ENCODE results near the gene SLC29A2. TPM values are rescaled to one million over a fixed set of nuclear protein-coding genes. Genes with fewer than 3 reads are reported as not detected.
"Not testable (repeated sequence)": the region's sequence is repeated elsewhere in the genome, so short reads cannot be mapped to it uniquely, and the experiment has no call there.

SLC29A2 gene
- total RNA-seq, 1 donor from 2014 or later = 17.4 TPM

DNA sequence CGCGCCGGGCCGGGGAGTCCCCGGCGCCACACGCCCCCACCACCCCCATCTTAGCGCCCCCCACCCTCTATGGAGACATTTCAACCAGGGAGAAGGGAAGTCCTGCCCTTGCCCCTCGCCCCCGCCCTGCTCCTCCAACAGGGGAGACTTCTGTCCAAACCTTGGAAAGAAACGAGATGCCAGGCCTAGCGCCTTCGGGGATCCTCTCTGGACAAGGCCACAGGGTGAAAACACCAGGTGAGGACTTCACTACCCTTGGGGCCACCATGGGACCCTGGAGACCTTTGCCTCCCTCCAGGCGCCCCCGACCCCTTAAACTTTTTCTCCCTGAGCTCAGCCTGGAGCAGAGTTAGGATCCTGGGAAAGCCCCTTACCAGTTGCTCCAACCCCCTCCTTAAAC, 37.7 kb upstream of the SLC29A2 start:
- peaks cover 8% of the 10 kb centered on the region for H3K4me1 Mint-ChIP-seq
- H3K27ac Mint-ChIP-seq = no peak overlapping the region
- H3K36me3 Mint-ChIP-seq (ENCODE audit: low read depth) = no peaks in the 10 kb centered on the region
- no peak overlapping the region for H3K4me3 Mint-ChIP-seq
- H3K27me3 Mint-ChIP-seq = peaks cover 18% of the 10 kb centered on the region
- no peaks in the 10 kb centered on the region for H3K9me3 Mint-ChIP-seq
- no peak for DNase-seq
- intact Hi-C loops (cut with micrococcal nuclease) = loop anchor here (2.0 kb wide), 2 partner anchors 30 to 70 kb away; partner anchors contain the start of gene MRPL11

DNA sequence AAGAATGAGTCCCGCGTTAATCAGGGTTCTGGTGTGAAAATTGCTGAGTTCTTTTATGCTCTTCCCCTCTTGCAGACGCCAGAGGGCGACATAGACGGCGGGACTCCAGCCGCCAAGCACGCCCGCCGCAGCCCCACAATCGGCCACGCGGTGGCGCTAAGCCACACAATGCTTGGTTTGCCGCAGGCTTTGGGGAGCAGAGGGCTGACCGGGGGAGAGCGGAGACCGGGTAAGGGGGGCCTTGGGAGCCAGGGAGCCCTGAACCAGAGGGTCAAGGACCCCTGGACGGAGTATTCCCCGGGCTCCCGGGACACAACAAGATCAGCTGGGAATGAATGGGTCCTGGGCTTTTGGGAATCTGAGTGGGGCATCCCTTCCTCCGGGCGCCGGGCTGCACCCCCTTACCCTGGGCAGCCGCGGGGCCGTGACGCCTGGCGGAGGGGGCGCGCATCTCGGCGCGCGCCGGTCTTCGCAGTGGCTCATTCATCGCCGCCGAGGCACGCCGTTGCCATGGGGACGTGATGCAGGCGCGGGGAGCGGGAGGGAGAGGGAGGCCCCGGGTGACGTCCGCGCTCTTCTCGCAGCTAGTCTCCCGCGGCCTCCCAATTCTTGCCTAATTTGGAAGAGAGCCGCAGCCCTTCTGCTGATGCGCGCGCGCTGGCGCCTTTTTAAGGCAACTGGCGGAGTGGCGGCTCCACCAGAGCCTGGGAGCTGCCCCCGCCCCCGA, 37.1 kb upstream of the SLC29A2 start:
- Mint-ChIP-seq H3K27ac (peak overlapping the region; percentile 74), H3K4me1 (peaks cover 8% of the 10 kb centered on the region), H3K27me3 (peaks cover 18% of the 10 kb centered on the region), H3K9me3 (no peaks in the 10 kb centered on the region), H3K36me3 (ENCODE audit: low read depth) (no peaks in the 10 kb centered on the region), H3K4me3 (peak overlapping the region; percentile 88)
- intact Hi-C loops (cut with micrococcal nuclease) = loop anchor here (1.0 to 2.0 kb wide), 5 partner anchors 13 to 270 kb away; partner anchors contain the start of genes MRPL11 and NPAS4
- DNase-seq = peak; percentile 98

DNA sequence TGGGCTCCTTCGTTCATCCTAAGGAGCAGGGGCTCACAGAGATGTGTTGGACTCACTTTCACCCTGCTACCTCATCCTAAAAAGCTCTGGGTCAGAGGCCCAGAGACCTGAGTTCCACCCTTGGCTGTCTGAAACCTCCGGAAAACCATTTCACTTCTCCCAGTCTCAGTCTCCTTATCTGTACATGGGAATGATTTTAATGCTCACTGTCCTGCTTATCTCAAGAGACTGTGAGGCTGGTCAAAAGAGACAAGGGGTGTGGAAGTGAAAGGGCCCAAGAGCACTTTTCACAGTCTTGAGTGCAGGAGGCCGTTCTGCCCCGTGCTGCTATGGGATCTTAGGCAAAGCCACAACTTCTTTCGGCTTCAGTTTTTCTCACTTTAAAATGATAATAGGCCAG, 36.1 kb upstream of the SLC29A2 start:
- Mint-ChIP-seq H3K4me1 (peaks cover 8% of the 10 kb centered on the region), H3K27me3 (peaks cover 18% of the 10 kb centered on the region), H3K36me3 (ENCODE audit: low read depth) (no peaks in the 10 kb centered on the region), H3K27ac (no peak overlapping the region), H3K9me3 (no peaks in the 10 kb centered on the region), H3K4me3 (no peak overlapping the region)
- no peak for DNase-seq
- intact Hi-C loops (cut with micrococcal nuclease) = loop anchor here (1.0 to 2.0 kb wide), 5 partner anchors 14 to 271 kb away; partner anchors contain the start of genes MRPL11 and NPAS4

DNA sequence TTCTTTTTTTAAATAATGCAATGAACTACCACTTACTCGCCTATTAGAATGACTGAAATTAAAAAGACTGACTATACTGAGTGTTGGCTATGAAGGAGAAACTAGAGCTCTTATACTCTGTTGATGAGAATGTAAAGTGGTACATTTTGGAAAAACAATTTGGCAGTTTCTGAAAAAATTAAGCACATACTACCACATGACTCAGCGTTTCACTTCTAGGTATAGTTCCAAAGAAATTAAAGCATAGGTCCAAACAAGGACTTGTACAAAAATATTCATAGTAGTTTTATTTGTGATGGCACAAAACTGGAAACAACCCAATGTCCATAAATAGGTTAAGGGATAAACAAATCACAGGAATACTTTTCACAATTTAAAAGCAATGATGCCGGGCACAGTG, 22.4 kb upstream of the SLC29A2 start:
- H3K36me3 Mint-ChIP-seq (ENCODE audit: low read depth) = no peaks in the 10 kb centered on the region
- no peak overlapping the region for H3K27ac Mint-ChIP-seq
- peaks cover 7% of the 10 kb centered on the region for H3K27me3 Mint-ChIP-seq
- no peak for DNase-seq
- no peak overlapping the region for H3K4me3 Mint-ChIP-seq
- H3K4me1 Mint-ChIP-seq = no peaks in the 10 kb centered on the region
- no peaks in the 10 kb centered on the region for H3K9me3 Mint-ChIP-seq
- intact Hi-C loops (cut with micrococcal nuclease) = no loop called here

DNA sequence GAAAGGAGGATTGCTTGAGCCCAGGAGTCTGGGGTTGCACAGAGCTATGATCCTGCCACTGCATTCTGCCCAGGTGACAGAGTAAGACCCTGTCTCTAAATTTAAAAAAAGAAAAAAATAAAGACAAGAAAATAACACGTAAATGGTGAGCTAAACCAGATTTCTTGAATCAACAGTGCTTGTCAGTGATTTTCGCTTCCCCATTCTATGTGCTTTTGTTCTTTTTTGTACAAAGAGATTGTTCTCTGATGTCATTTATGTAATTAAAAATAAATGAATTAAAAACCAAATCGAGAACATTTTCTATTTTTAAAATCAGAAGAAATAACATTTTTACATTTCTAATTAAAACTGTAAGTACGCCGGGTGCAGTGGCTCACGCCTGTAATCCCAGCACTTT, 19.8 kb upstream of the SLC29A2 start:
- intact Hi-C loops (cut with micrococcal nuclease) = no loop called here
- peaks cover 3% of the 10 kb centered on the region for H3K4me1 Mint-ChIP-seq
- H3K27me3 Mint-ChIP-seq = peaks cover 7% of the 10 kb centered on the region
- no peaks in the 10 kb centered on the region for H3K36me3 Mint-ChIP-seq (ENCODE audit: low read depth)
- no peaks in the 10 kb centered on the region for H3K9me3 Mint-ChIP-seq
- no peak overlapping the region for H3K4me3 Mint-ChIP-seq
- H3K27ac Mint-ChIP-seq = no peak overlapping the region
- DNase-seq = no peak

DNA sequence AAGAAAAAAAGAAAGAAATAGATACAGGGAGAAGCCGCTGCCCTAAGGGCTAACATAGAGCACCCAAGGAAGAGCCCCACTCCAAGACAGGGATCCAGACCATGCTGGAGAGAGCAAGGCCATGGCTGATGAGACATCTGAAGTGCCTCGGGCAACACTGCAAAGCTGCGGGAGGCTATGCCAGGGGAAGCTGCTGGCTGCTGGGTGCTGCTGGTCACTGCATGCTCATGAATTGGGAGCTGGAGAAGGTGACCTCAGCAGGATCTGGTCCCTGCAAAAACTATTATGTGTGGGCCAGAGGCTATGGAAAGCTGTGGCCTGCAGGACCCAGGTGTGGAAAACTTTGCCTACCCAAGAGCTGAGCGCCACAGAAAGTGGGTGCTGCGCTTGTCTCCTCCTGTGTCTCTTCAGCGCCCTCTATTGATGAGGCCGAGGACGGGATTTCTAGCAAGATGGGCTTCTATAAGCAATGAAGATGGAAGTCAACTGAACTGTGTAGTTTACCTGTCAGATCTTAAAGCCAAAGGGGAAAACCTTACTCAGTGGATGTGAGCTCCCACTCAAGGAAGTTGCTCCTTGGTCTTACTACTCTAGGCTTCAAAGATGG, 17.3 kb upstream of the SLC29A2 start:
- intact Hi-C loops (cut with micrococcal nuclease) = loop anchor here (1.0 to 5.0 kb wide), 3 partner anchors 42 to 77 kb away; partner anchors contain the start of genes B4GAT1, BRMS1 and MRPL11
- H3K4me3 Mint-ChIP-seq = no peak overlapping the region
- no peaks in the 10 kb centered on the region for H3K36me3 Mint-ChIP-seq (ENCODE audit: low read depth)
- DNase-seq = peak; percentile 93
- peaks cover 8% of the 10 kb centered on the region for H3K4me1 Mint-ChIP-seq
- no peak overlapping the region for H3K27ac Mint-ChIP-seq
- no peaks in the 10 kb centered on the region for H3K9me3 Mint-ChIP-seq
- H3K27me3 Mint-ChIP-seq = peaks cover 9% of the 10 kb centered on the region

DNA sequence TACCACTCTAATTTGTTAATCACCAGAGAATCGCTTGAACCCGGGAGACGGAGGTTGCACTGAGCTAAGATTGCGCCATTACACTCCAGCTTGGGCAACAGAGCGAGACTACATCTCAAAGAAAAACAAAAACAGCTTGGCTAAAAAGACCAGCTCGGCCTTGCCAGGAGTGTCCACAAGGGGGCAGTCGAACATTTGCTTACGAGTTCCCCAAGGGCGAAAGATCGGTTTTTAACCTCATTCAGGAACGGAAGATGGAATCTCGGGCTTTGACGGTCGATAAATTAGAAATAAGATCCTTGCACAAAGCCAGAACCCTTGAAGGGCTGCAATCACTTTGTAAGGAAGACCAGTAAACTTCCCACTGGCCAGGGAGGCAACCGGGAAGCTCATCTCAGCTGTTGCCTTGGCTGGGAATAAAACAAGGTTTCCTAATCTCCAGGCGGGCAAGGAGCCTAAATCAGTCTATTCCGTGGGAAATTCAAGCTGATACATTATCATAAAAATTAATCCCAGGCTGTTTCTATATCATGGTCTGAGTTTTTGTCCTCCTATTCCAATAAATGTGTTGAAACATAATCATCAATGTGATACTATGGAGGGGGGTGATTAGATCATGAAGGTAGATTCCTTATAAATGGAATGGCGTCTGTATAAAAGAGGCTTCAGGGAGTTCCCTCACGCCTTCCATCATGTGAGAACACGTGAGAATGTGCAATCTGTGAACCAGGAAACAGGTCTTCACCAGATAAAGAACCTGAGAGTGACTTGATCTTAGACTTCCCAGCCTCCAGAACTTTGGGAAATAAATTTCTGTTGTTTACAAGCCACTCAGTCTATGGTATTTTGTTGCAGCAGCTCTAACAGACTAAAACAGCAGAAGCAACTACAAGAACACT, 14.9 kb upstream of the SLC29A2 start:
- DNase-seq = peak; percentile 95
- Mint-ChIP-seq H3K36me3 (ENCODE audit: low read depth) (no peaks in the 10 kb centered on the region), H3K27me3 (peaks cover 5% of the 10 kb centered on the region), H3K4me1 (peaks cover 8% of the 10 kb centered on the region), H3K27ac (no peak overlapping the region), H3K4me3 (peak overlapping the region; percentile 58), H3K9me3 (no peaks in the 10 kb centered on the region)
- intact Hi-C loops (cut with micrococcal nuclease) = loop anchor here (5.0 kb wide), 2 partner anchors 39 to 51 kb away; partner anchors contain the start of genes B4GAT1, BRMS1 and MRPL11

DNA sequence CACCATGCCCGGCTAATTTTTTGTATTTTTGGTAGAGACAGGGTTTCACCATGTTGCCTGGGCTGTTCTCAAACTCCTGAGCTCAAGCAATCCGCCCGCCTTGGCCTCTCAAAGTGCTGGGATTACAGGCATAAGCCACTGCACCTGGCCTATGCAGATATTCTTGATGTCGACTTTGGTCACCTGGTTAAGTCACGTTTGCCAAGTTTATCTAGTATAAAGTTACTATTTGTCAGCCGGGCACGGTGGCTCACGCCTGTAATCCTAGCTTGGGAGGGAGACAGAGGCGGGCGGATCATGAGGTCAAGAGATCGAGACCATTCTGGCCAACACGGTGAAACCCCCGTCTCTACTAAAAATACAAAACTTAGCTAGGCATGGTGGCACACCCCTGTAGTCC, 12.8 kb upstream of the SLC29A2 start:
- intact Hi-C loops (cut with micrococcal nuclease); H3K4me1 Mint-ChIP-seq; DNase-seq; H3K4me3 Mint-ChIP-seq; H3K36me3 Mint-ChIP-seq (ENCODE audit: low read depth); H3K27ac Mint-ChIP-seq; H3K9me3 Mint-ChIP-seq; H3K27me3 Mint-ChIP-seq: not testable (repeated sequence)

DNA sequence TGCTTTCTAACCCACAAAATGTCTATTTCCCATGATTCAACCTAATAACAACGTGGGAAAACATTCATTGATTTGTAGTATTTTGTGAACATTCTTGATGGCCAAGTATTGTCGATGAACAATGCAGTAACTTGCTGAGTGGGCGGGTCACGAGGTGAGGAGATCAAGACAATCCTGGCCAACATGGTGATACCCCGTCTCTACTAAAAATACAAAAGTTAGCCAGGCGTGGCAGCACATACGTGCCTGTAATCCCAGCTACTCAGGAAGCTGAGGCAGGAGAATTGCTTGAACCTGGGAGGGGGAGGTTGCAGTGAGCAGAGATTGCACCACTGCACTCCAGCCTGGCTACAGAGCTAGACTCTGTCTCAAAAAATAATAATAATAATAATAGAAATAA, 8.7 kb upstream of the SLC29A2 start:
- H3K27me3 Mint-ChIP-seq; H3K4me1 Mint-ChIP-seq; H3K9me3 Mint-ChIP-seq; intact Hi-C loops (cut with micrococcal nuclease); DNase-seq; H3K27ac Mint-ChIP-seq; H3K4me3 Mint-ChIP-seq; H3K36me3 Mint-ChIP-seq (ENCODE audit: low read depth): not testable (repeated sequence)

DNA sequence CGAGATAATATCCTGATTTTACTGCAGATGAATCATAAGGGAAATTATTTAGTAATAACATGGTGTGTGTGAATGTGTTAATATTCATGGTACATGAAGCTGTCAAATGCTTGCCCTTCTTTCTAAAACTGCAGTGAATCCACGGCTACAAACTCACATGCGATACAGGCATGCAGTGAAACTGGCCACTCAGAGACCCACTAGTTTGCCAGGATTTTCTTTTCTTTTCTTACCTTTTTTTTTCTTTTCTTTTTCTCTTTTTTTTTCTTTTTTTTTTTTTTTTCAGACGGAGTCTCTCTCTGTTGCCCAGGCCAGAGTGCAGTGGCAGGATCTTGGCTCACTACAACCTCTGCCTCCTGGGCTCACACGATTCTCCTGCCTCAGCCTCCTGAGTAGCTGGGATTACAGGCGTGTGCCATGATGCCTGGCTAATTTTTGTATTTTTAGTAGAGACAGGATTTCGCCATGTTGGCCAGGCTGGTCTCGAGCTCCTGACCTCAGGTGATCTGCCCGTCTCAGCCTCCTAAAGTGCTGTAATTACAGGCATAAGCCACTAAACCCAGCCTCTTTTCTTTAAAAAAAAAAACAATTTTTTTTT, 2.2 kb upstream of the SLC29A2 start:
- H3K27ac Mint-ChIP-seq; H3K4me3 Mint-ChIP-seq; H3K27me3 Mint-ChIP-seq; intact Hi-C loops (cut with micrococcal nuclease); H3K9me3 Mint-ChIP-seq; H3K36me3 Mint-ChIP-seq (ENCODE audit: low read depth); DNase-seq: not testable (repeated sequence)
- H3K4me1 Mint-ChIP-seq = peaks cover 15% of the 10 kb centered on the region

DNA sequence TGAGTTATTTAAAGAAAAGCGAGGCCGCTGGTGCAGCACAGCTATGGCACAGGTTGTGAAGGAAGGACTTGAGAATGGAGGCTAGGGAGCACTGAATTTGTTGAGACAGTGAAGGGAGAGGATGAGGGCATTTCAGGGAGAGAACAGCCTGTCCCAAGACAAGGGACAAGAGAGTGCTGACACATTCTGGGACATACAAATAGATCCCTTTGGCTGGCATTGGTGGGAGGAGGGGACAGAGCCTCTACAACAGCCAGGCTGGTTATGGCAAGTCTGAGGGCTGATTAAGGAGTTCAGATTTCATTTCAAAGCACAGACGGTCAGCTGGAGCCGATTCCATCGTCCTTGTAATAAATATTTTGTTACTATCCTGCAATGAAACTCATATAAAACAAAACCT, 1.7 kb upstream of the SLC29A2 start:
- H3K4me3 Mint-ChIP-seq = no peak overlapping the region
- intact Hi-C loops (cut with micrococcal nuclease) = no loop called here
- no peak overlapping the region for H3K27ac Mint-ChIP-seq
- no peak for DNase-seq
- H3K9me3 Mint-ChIP-seq = no peaks in the 10 kb centered on the region
- peaks cover 6% of the 10 kb centered on the region for H3K36me3 Mint-ChIP-seq (ENCODE audit: low read depth)
- H3K4me1 Mint-ChIP-seq = peaks cover 15% of the 10 kb centered on the region
- H3K27me3 Mint-ChIP-seq = peaks cover 4% of the 10 kb centered on the region

DNA sequence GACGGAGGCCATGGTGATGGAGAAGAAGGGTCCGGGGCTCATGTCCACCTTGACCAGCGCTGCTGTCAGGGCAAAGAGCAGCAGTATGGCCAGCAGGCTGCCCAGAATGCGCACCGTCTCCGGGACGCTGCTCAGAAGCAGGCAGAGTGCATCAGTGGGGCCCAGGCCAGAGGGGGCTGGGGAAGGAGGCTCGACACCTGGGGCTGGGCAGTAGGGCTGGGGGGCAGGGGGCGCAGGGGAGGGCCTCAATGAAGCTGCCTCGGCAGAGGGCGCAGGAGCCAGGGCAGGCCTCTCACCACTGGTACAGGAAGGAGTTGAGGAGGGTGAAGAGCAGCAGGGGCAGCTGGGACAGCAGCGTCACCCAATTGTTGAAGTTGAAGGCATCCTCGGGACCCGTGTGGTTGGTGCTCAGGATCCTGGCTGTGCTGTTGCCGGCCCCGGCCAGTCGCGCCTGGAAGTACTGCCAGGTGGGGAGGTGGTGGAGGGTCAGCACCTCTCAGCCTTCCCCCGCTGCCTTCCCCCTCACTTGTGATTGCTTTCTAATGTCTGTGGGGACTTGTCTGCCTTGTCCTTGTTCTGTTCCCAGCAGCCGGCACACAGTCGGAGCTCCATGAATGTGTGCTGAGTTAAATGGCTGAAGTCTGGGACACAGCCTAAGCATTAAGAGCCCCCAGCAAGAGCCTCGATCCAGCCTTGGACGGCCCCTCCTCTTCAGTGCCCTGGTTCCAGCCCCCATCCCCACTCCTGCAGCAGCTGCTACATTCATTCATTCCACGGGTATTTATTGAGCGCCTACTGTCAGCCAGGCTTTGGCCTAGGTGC, 2.3 kb downstream of the SLC29A2 start:
- H3K36me3 Mint-ChIP-seq (ENCODE audit: low read depth) = peaks cover 14% of the 10 kb centered on the region
- intact Hi-C loops (cut with micrococcal nuclease) = no loop called here
- peaks cover 17% of the 10 kb centered on the region for H3K4me1 Mint-ChIP-seq
- no peaks in the 10 kb centered on the region for H3K9me3 Mint-ChIP-seq
- H3K27me3 Mint-ChIP-seq = no peaks in the 10 kb centered on the region
- no peak for DNase-seq
- no peak overlapping the region for H3K27ac Mint-ChIP-seq
- peak overlapping the region; percentile 88 for H3K4me3 Mint-ChIP-seq

DNA sequence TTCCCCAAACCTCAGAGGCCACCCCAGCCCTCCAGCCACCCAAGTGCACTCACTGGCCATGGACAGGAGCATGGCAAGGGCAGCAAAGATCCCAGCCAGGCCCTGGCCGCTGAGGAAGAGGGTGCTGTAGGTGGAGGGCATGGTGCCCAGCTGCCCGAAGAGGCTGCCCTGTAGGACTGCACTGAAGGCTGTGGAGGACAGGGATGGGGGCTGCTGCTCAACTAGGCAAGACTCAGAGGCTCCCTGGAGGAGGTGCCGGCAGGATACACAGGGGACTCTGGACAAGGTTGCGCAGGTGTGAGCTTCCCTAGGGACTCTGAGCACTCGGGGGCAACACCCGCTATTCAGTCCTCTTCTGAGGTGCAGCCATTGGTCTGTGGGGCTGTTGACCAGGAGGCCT, 3.1 kb downstream of the SLC29A2 start:
- Mint-ChIP-seq H3K27ac (no peak overlapping the region), H3K4me3 (no peak overlapping the region), H3K36me3 (ENCODE audit: low read depth) (peaks cover 14% of the 10 kb centered on the region), H3K27me3 (no peaks in the 10 kb centered on the region), H3K9me3 (no peaks in the 10 kb centered on the region), H3K4me1 (peaks cover 17% of the 10 kb centered on the region)
- no peak for DNase-seq
- intact Hi-C loops (cut with micrococcal nuclease) = no loop called here

Measured in activated CD4-positive, alpha-beta T cell treated with anti-CD3 and anti-CD28 coated beads, Interleukin-2, amount 10 ng/mL, durations not matched to agents 24 days and 14 days (primary cell).